Retinal pigment epithelial cell (primary cell): ENCODE data around the gene PLXNA4.

Source experiments
- DNase-seq: peaks from one replicate; pipeline ENCODE4 v3.0.0-alpha.2; 2010; ENCODE audit warnings: low read depth
- H3K4me3 ChIP-seq: 2 replicates; pipeline ENCODE4 v1.5.1; 2011; ENCODE audit warnings: mild to moderate bottlenecking, low read length, control low read depth, moderate library complexity
- CTCF ChIP-seq: conservative IDR thresholded peaks from 2 replicates; pipeline ENCODE4 v1.5.1; 2011; ENCODE audit warnings: low read depth, low read length, control low read depth, inconsistent platforms

PLXNA4 gene

GRCh38 chr7:132429181-132429580 is 147.1 kb downstream of the PLXNA4 start:
- no peak overlapping the region for H3K4me3 ChIP-seq
- DNase-seq, result no peak
- no peak for TF ChIP-seq CTCF

- H3K4me3 ChIP-seq, result no peak overlapping the region
- no peak for TF ChIP-seq CTCF
- no peak for DNase-seq
Measured at GRCh38 chr7:132428247-132428919, 147.9 kb downstream of the PLXNA4 start.

GRCh38 chr7:132425942-132426341 is 150.3 kb downstream of the PLXNA4 start:
- no peak for TF ChIP-seq CTCF
- no peak for DNase-seq
- H3K4me3 ChIP-seq, result no peak overlapping the region

GRCh38 chr7:132424821-132425724 is 151.2 kb downstream of the PLXNA4 start:
- TF ChIP-seq CTCF, result no peak
- no peak for DNase-seq
- H3K4me3 ChIP-seq, result no peak overlapping the region

GRCh38 chr7:132424277-132424676 is 152.0 kb downstream of the PLXNA4 start:
- H3K4me3 ChIP-seq, result no peak overlapping the region
- no peak for DNase-seq
- no peak for TF ChIP-seq CTCF

GRCh38 chr7:132423594-132424200 is 152.6 kb downstream of the PLXNA4 start:
- TF ChIP-seq CTCF, result no peak
- H3K4me3 ChIP-seq, result no peak overlapping the region
- no peak for DNase-seq
